GM18868 (cell line): ENCODE measurements around the gene HPRT1.

Experiments used
- ATAC-seq: cut with Tn5 transposase; IDR thresholded peaks from one replicate; pipeline ENCODE4 v1.9.1; 2021; ENCODE audit warnings: mild to moderate bottlenecking, moderate library complexity; ENCODE audit not compliant: unreplicated experiment

Gene HPRT1

GRCh38 chrX:134472041-134472440 lies 12.1 kb downstream of the HPRT1 start:
- no peak for ATAC-seq

DNA sequence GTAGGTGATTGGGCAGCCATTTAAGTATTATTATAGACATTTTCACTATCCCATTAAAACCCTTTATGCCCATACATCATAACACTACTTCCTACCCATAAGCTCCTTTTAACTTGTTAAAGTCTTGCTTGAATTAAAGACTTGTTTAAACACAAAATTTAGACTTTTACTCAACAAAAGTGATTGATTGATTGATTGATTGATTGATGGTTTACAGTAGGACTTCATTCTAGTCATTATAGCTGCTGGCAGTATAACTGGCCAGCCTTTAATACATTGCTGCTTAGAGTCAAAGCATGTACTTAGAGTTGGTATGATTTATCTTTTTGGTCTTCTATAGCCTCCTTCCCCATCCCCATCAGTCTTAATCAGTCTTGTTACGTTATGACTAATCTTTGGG lies 16.3 kb downstream of the HPRT1 start:
- no peak for ATAC-seq

DNA sequence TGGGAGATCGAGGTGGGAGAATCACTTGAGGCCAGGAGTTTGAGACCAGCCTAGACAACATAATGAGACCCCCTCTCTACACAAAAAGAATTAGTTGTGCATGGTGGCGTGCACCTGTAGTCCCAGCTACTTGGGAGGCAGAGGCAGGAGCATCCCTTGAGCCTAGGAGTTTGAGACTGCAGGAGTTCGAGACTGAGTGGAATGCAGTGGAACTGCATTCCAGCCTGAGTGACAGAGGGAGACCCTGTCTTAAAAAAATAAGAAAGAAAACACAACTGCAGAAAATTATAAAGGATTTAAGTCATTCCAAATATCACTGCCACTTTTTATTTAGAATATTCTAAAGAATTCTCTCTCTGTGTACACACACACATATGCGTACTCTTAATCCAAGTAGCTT lies 18.4 kb downstream of the HPRT1 start:
- ATAC-seq: no peak

GRCh38 chrX:134480061-134480460 lies 20.1 kb downstream of the HPRT1 start:
- ATAC-seq: no peak

DNA sequence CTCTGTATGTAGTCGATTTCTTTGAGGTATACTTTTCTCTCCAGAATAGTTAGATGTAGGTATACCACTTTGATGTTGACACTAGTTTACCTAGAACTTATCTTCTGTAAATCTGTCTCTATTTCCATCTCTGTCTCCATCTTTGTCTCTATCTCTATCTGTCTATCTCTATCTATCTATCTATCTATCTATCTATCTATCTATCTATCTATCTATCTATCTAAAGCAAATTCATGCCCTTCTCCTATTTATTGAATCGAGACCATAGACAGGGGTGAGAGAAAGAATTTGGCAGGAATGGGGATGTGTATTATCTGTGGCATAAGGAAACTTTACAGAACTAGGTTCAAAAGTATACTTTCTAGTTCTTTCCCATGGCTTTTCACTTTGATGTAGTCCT lies 21.4 kb downstream of the HPRT1 start:
- ATAC-seq: no peak

- ATAC-seq: no peak
Observed at GRCh38 chrX:134482371-134482770, 22.4 kb downstream of the HPRT1 start.

GRCh38 chrX:134484039-134484438 lies 24.1 kb downstream of the HPRT1 start:
- ATAC-seq: no peak

DNA sequence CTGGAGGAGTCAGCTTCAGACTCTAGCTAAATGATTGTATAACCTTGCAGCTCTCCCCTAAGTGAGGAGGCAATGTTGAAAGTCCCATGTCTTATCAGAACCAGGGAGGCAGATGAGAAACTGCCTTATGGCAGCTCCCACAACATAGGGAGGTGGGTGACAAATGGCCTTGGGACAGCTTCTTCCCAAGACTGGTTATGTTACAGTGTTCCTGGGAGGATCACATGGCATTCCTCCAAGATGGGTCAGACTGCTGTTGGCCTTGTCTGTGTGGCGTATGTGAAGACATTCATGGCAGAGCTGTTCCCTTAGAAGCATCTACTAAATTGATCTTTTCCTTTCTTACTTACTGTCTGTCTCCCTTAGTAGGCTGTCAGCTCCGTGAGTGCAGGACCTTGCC lies 42.0 kb downstream of the HPRT1 start:
- no peak for ATAC-seq

GRCh38 chrX:134502686-134503085 lies 42.7 kb downstream of the HPRT1 start:
- no peak for ATAC-seq

DNA sequence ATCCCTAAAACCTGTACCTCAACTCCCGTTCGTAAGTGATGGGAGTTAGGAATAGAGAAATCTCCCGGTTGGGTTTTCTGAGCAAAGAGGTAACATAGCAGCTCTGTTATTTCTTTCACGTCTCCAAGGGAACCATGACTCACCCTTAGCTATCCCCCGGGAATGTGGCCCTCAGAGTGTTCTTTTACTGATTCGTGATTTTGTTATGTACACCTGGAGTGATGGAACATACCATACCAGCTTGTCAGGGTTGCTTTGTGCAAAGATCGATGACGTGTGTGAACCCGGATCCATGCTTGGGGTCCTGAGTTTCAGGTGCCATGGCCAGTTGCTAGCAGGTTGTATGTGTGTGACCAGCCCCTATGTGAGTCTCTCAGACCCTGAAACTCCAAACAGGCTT lies 52.6 kb downstream of the HPRT1 start:
- ATAC-seq: no peak

GRCh38 chrX:134513091-134513490 lies 53.1 kb downstream of the HPRT1 start:
- no peak for ATAC-seq

GRCh38 chrX:134520860-134521390 lies 61.0 kb downstream of the HPRT1 start:
- peak; percentile 66 for ATAC-seq

DNA sequence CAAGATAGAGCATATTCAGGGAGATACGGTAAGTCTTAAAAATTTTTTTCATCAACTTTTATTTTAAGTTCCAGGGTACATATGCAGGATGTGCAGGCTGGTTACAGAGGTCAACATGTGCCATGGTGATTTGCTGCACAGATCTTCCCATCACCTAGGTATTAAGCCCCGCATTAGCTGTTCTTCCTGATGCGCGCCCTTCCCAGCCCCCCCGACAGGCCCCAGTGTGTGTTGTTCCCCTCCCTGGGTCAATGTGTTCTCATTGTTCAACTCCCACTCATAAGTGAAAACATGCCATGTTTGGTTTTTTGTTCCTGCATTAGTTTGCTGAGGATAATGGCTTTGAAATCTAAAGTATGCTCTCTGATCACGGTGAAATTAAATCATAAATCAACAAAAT lies 64.2 kb downstream of the HPRT1 start:
- ATAC-seq: no peak

DNA sequence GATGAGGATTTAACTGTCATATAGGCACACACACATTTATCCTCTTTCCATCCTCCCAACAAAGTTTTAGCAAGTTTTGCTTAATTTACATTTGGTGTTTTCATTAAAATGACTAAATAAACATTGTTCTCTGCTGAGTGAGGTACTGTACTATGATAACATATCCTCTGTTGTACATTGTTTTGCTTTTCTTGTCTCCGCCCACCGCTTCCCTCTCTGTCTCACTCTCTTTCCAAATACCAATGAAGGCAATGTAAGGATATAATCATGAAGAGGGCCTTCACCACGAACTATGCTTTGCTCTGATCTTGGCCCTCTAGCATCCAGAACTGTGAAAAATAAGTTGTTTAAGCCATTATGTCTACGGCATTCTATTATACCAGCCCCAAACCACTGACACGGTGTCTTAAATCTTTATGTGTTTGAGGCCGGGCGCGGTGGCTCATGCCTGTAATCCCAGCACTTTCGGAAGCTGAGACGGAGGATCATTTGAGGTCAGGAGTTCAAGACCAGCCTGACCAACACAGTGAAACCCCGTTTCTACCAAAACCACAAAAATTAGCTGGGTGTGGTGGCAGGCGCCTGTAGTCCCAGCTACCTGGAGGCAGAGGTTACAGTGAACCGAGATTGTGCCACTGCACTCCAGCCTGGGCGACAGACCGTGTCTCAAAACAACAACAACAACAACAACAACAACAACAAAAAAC lies 65.3 kb downstream of the HPRT1 start:
- no peak for ATAC-seq

DNA sequence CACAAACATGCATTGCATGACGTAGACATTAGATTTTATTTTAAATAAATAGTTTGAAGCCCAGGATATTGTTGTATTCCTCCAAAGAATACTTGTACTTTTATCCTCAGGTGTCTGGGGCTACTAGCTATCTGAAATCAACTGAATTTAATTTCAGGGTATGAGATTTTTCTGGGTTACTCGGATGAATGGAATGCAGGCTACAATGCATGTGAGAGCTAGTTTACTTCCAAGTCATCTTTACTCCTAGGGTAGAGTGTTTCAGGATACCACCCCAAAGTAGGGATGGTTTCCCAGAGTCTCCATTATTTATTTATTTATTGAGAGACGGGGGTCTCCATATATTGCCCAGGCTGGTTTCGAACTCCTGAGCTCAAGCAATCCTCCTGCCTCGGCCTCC lies 66.4 kb downstream of the HPRT1 start:
- no peak for ATAC-seq

GRCh38 chrX:134528960-134529359 lies 69.0 kb downstream of the HPRT1 start:
- peak; percentile 76 for ATAC-seq

DNA sequence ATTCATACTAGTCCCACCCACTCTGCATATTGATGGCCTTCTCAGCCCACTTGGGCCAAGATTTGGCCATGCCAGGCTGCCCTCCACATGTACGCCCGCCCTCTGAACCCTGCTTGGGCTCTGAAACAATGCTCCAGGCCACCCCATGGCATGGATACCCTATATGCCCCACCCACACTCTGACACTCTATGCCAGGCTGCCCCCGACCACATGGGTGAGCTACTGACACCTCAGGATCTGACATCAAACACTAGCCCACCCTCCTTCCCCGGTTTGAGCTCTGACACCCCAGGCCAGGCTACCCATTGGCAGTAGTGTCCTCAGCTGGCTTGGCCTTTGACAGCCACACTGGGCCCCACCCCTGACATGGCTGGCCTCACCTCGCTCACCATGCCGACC lies 69.5 kb downstream of the HPRT1 start:
- ATAC-seq: peak; percentile 18

GRCh38 chrX:134530845-134531244 lies 70.9 kb downstream of the HPRT1 start:
- ATAC-seq: no peak

DNA sequence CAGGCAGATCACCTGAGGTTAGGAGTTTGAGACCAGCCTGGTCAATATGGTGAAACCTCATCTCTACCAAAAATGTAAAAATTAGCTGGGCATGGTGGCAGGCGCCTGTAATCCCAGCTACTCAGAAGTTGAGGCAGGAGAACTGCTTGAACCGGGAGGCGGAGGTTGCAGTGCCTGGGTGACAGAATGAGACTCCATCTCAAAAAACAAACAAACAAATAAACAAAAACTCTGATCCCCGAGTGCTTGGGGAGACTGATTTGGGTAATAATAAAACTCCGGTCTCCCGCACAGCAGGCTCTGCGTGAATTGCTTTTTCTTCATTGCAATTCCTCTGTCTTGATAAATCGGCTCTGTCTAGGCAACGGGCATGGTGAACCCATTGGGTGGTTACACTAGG lies 73.4 kb downstream of the HPRT1 start:
- no peak for ATAC-seq

DNA sequence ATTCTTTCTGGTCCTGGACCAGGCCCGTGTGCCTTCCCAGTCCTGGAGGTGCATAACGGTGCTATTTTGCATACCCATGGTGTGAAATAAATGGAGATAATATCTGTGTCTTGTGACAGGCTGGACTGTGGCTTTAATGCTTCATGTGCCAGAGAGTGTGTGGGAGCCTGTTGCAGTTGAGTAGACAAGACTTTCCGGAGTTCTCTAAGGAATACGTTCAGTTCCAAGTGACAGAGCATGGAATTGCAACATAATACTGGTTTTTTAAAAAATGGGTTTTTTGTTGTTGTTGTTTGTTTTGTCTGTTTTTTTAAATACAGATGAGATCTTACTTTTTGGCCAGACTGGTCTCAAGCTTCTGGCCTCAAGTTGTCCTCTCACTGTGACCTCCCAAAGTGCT lies 74.0 kb downstream of the HPRT1 start:
- ATAC-seq: no peak

DNA sequence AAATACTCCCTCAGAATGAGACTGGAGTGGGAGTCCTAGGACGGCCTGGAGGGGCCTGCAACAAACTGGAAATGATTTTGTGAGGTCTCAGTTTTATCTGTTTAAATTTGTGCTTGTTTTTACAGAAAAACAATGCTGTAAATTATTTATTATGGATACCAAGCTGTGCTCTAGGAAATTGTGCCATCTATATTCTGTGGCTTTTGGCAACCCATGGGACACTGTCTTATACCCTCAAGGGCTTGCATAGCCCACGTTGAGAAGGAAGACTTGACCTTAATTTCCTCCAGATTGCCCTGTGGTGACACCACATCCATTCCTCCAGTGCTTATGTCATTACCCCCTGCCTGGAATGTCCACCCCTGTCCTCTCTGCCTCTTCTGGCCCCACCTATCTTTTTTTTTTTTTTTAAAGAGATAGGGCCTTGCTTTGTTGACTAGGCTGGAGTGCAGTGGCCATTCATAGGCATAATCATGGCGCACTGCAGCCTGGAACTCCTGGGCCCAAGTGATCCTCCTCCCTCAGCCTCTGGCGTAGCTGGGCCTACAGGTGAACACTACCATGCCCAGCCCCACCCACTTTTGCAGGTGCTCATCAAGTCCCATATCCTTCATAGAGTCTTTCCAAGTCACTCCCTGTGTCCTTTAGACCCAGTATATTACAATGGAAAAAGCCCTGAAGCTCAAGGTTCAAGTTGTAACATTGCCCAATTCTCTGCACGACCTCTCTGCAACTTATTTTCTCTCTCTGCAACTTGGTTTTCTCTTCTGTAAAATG lies 77.4 kb downstream of the HPRT1 start:
- no peak for ATAC-seq

DNA sequence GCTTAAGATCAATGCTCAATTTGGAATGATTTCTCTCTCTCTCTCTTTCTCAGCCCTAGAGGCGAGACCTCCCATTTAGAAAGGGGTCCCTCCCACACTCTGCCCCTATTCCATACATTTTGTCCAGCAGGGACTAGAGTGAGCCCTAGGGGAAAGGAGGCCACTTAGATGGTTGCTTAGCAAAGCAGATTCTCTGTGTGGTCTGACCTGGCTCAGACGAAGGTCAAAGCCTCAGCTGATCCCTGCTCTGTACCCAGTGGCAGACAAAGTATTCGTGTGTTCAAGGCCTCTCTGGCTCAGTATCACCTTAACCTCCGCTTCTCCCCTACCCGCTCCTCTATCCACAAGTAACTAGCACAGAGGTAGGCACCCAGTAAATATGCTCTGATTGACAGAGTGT lies 78.4 kb downstream of the HPRT1 start:
- ATAC-seq: no peak
